Measurements from ENCODE around the gene C2CD4C. TPM values are rescaled to one million over a fixed set of nuclear protein-coding genes. Genes with fewer than 3 reads are reported as not detected.

The C2CD4C gene
- total RNA-seq, 1 experiment from 2014 or later = 0.43 TPM

DNA sequence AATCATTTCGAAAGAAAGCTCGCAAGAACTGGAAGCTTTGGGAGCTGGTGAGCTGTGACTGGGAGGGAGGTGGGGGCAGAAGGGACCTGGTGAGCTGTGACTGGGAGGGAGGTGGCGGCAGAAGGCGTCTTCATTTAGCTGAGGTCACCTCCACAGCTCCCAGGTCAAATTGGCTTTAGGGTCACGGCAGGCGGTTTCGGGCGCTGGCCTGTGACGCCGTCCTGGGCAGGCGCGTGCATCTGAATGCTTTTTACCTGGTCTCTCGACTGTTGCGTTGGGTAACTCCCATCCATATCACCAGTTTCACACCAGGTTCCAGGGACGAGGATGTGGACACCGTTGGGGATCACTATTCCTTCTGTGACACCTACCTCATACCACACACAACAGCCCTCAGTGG is 29.2 kb downstream of the C2CD4C start:
- H3K27ac Mint-ChIP-seq (ENCODE audit: unreplicated experiment) = no peak overlapping the region
- Histone ChIP-seq H3K4me1 (no peaks in the 10 kb centered on the region), H3K4me3 (ENCODE audit: low read depth, low read length) (no peak overlapping the region), H3K27me3 (replicated peaks; ENCODE audit: control insufficient read depth, insufficient read depth, low read length) (no peaks in the 10 kb centered on the region), H3K36me3 (ENCODE audit: control insufficient read depth, insufficient read depth, low read length) (no peaks in the 10 kb centered on the region), H3K9me3 (no peaks in the 10 kb centered on the region)
- DNase-seq = no peak
- TF ChIP-seq CTCF (IDR thresholded peaks at IDR 0.05; ENCODE audit: insufficient read depth in 1 of 2, low read depth in 1 of 2, low read length in 1 of 2, severe bottlenecking in 1 of 2, unreplicated experiment in 1 of 2) = no peak
- ChIA-PET POLR2A (no interaction called here), CTCF (no interaction called here)
- no peak overlapping the region for H3K4me3 Mint-ChIP-seq (ENCODE audit: unreplicated experiment)
- H3K36me3 Mint-ChIP-seq (ENCODE audit: insufficient read depth, unreplicated experiment) = peaks cover 6% of the 10 kb centered on the region
- intact Hi-C loops (cut with micrococcal nuclease; ENCODE audit: unreplicated experiment) = no loop called here
- H3K9me3 Mint-ChIP-seq (ENCODE audit: unreplicated experiment) = no peaks in the 10 kb centered on the region
- H3K27me3 Mint-ChIP-seq (ENCODE audit: insufficient read depth, unreplicated experiment) = no peaks in the 10 kb centered on the region
- no peaks in the 10 kb centered on the region for H3K4me1 Mint-ChIP-seq (ENCODE audit: low read depth, unreplicated experiment)
- no TSS peak for BruUV-seq (replicated peaks)

- intact Hi-C loops (cut with micrococcal nuclease; ENCODE audit: unreplicated experiment) = no loop called here
- H3K36me3 Mint-ChIP-seq (ENCODE audit: insufficient read depth, unreplicated experiment) = peaks cover 6% of the 10 kb centered on the region
- H3K4me3 Mint-ChIP-seq (ENCODE audit: unreplicated experiment) = no peak overlapping the region
- H3K4me1 ChIP-seq = no peaks in the 10 kb centered on the region
- DNase-seq = no peak
- ChIA-PET POLR2A (no interaction called here), CTCF (no interaction called here)
- H3K27me3 ChIP-seq (replicated peaks; ENCODE audit: control insufficient read depth, insufficient read depth, low read length) = no peaks in the 10 kb centered on the region
- H3K4me3 ChIP-seq (ENCODE audit: low read depth, low read length) = no peak overlapping the region
- TF ChIP-seq CTCF (IDR thresholded peaks at IDR 0.05; ENCODE audit: insufficient read depth in 1 of 2, low read depth in 1 of 2, low read length in 1 of 2, severe bottlenecking in 1 of 2, unreplicated experiment in 1 of 2) = no peak
- no peaks in the 10 kb centered on the region for H3K27me3 Mint-ChIP-seq (ENCODE audit: insufficient read depth, unreplicated experiment)
- no peak overlapping the region for H3K27ac Mint-ChIP-seq (ENCODE audit: unreplicated experiment)
- no peaks in the 10 kb centered on the region for H3K9me3 Mint-ChIP-seq (ENCODE audit: unreplicated experiment)
- H3K36me3 ChIP-seq (ENCODE audit: control insufficient read depth, insufficient read depth, low read length) = no peaks in the 10 kb centered on the region
- no TSS peak for BruUV-seq (replicated peaks)
- H3K4me1 Mint-ChIP-seq (ENCODE audit: low read depth, unreplicated experiment) = no peaks in the 10 kb centered on the region
- no peaks in the 10 kb centered on the region for H3K9me3 ChIP-seq
Measured at GRCh38 chr19:378706-379105, 30.2 kb downstream of the C2CD4C start.

GRCh38 chr19:377801-378581 is 31.0 kb downstream of the C2CD4C start:
- Mint-ChIP-seq H3K27ac (ENCODE audit: unreplicated experiment) (no peak overlapping the region), H3K27me3 (ENCODE audit: insufficient read depth, unreplicated experiment) (no peaks in the 10 kb centered on the region), H3K4me3 (ENCODE audit: unreplicated experiment) (no peak overlapping the region), H3K9me3 (ENCODE audit: unreplicated experiment) (no peaks in the 10 kb centered on the region), H3K4me1 (ENCODE audit: low read depth, unreplicated experiment) (no peaks in the 10 kb centered on the region), H3K36me3 (ENCODE audit: insufficient read depth, unreplicated experiment) (peaks cover 6% of the 10 kb centered on the region)
- POLR2A ChIA-PET = no interaction called here
- H3K9me3 ChIP-seq = no peaks in the 10 kb centered on the region
- intact Hi-C loops (cut with micrococcal nuclease; ENCODE audit: unreplicated experiment) = no loop called here
- no peak overlapping the region for H3K4me3 ChIP-seq (ENCODE audit: low read depth, low read length)
- no peaks in the 10 kb centered on the region for H3K36me3 ChIP-seq (ENCODE audit: control insufficient read depth, insufficient read depth, low read length)
- CTCF ChIA-PET = no interaction called here
- DNase-seq = no peak
- BruUV-seq (replicated peaks) = no TSS peak
- H3K4me1 ChIP-seq = no peaks in the 10 kb centered on the region
- H3K27me3 ChIP-seq (replicated peaks; ENCODE audit: control insufficient read depth, insufficient read depth, low read length) = no peaks in the 10 kb centered on the region
- no peak for TF ChIP-seq CTCF (IDR thresholded peaks at IDR 0.05; ENCODE audit: insufficient read depth in 1 of 2, low read depth in 1 of 2, low read length in 1 of 2, severe bottlenecking in 1 of 2, unreplicated experiment in 1 of 2)

All from Caco-2 (cell line).